Measurements from ENCODE around the gene COQ6.

GRCh38 chr14:73944432-73945158 is 5.5 kb upstream of the COQ6 start:
- TF ChIP-seq CTCF (IDR thresholded peaks at IDR 0.05; ENCODE audit: low read depth, low read length, poor library complexity, severe bottlenecking) (no peak), EZH2phosphoT487 (IDR thresholded peaks at IDR 0.05; ENCODE audit: borderline replicate concordance, low read length) (no peak)
